Measurements from ENCODE around the gene VENTX. TPM values are rescaled to one million over a fixed set of nuclear protein-coding genes. Genes with fewer than 3 reads are reported as not detected.

Gene VENTX
- total RNA-seq, 1 donor from 2014 or later: 1.6 TPM

- TF ChIP-seq CTCF (IDR thresholded peaks at IDR 0.05; ENCODE audit: partially characterized antibody, unreplicated experiment): no peak
- no peak overlapping the region for H3K27ac Mint-ChIP-seq (ENCODE audit: unreplicated experiment)
- DNase-seq: no peak
- H3K27me3 Mint-ChIP-seq (ENCODE audit: unreplicated experiment): peaks cover 7% of the 10 kb centered on the region
- no peaks in the 10 kb centered on the region for H3K36me3 Mint-ChIP-seq (ENCODE audit: unreplicated experiment)
- H3K4me3 Mint-ChIP-seq (ENCODE audit: unreplicated experiment): no peak overlapping the region
- H3K9me3 Mint-ChIP-seq (ENCODE audit: unreplicated experiment): no peaks in the 10 kb centered on the region
- no peaks in the 10 kb centered on the region for H3K4me1 Mint-ChIP-seq (ENCODE audit: low read depth, unreplicated experiment)
These were observed 32.5 kb downstream of the VENTX start for GRCh38 chr10:133270204-133270603.

GRCh38 chr10:133270773-133271297 lies 33.2 kb downstream of the VENTX start:
- no peaks in the 10 kb centered on the region for H3K4me1 Mint-ChIP-seq (ENCODE audit: low read depth, unreplicated experiment)
- no peak overlapping the region for H3K4me3 Mint-ChIP-seq (ENCODE audit: unreplicated experiment)
- H3K9me3 Mint-ChIP-seq (ENCODE audit: unreplicated experiment): no peaks in the 10 kb centered on the region
- DNase-seq: no peak
- no peaks in the 10 kb centered on the region for H3K36me3 Mint-ChIP-seq (ENCODE audit: unreplicated experiment)
- no peak for TF ChIP-seq CTCF (IDR thresholded peaks at IDR 0.05; ENCODE audit: partially characterized antibody, unreplicated experiment)
- H3K27ac Mint-ChIP-seq (ENCODE audit: unreplicated experiment): no peak overlapping the region
- peaks cover 2% of the 10 kb centered on the region for H3K27me3 Mint-ChIP-seq (ENCODE audit: unreplicated experiment)

- Mint-ChIP-seq H3K36me3 (ENCODE audit: unreplicated experiment) (no peaks in the 10 kb centered on the region), H3K9me3 (ENCODE audit: unreplicated experiment) (no peaks in the 10 kb centered on the region), H3K27me3 (ENCODE audit: unreplicated experiment) (no peaks in the 10 kb centered on the region), H3K27ac (ENCODE audit: unreplicated experiment) (no peak overlapping the region), H3K4me3 (ENCODE audit: unreplicated experiment) (no peak overlapping the region), H3K4me1 (ENCODE audit: low read depth, unreplicated experiment) (no peaks in the 10 kb centered on the region)
- no peak for DNase-seq
- no peak for TF ChIP-seq CTCF (IDR thresholded peaks at IDR 0.05; ENCODE audit: partially characterized antibody, unreplicated experiment)
These were observed 34.1 kb downstream of the VENTX start for GRCh38 chr10:133271521-133272300.

- no peak for DNase-seq
- no peaks in the 10 kb centered on the region for H3K9me3 Mint-ChIP-seq (ENCODE audit: unreplicated experiment)
- no peaks in the 10 kb centered on the region for H3K4me1 Mint-ChIP-seq (ENCODE audit: low read depth, unreplicated experiment)
- no peaks in the 10 kb centered on the region for H3K36me3 Mint-ChIP-seq (ENCODE audit: unreplicated experiment)
- no peaks in the 10 kb centered on the region for H3K27me3 Mint-ChIP-seq (ENCODE audit: unreplicated experiment)
- no peak overlapping the region for H3K27ac Mint-ChIP-seq (ENCODE audit: unreplicated experiment)
- TF ChIP-seq CTCF (IDR thresholded peaks at IDR 0.05; ENCODE audit: partially characterized antibody, unreplicated experiment): no peak
- no peak overlapping the region for H3K4me3 Mint-ChIP-seq (ENCODE audit: unreplicated experiment)
These were observed 34.8 kb downstream of the VENTX start for GRCh38 chr10:133272301-133272963.

- Mint-ChIP-seq H3K36me3 (ENCODE audit: unreplicated experiment) (no peaks in the 10 kb centered on the region), H3K4me3 (ENCODE audit: unreplicated experiment) (no peak overlapping the region), H3K27ac (ENCODE audit: unreplicated experiment) (no peak overlapping the region), H3K9me3 (ENCODE audit: unreplicated experiment) (no peaks in the 10 kb centered on the region), H3K4me1 (ENCODE audit: low read depth, unreplicated experiment) (no peaks in the 10 kb centered on the region), H3K27me3 (ENCODE audit: unreplicated experiment) (no peaks in the 10 kb centered on the region)
- no peak for DNase-seq
- TF ChIP-seq CTCF (IDR thresholded peaks at IDR 0.05; ENCODE audit: partially characterized antibody, unreplicated experiment): no peak
These were observed 35.3 kb downstream of the VENTX start for GRCh38 chr10:133272964-133273420.
